K562 (cell line): Measurements from ENCODE around the gene ATOH8. TPM values are rescaled to one million over a fixed set of nuclear protein-coding genes. Genes with fewer than 3 reads are reported as not detected.
A peak's percentile ranks its signal among the peaks of the same experiment; 100 is the strongest.

Experiments
- ATAC-seq: fragments of 200-7000 bp; cut with Tn5 transposase; 3 replicates; pipeline ENCODE4 v1.9.1; 2020; ENCODE audit warnings: moderate library complexity
- BruUV-seq: library from RNA; stranded (reverse); fragments of 400-500 nt; replicated peaks from 2 replicates; lab custom pipeline; 2021; lab: Mats Ljungman, UMichigan
- CTCF ChIA-PET: fragments of 300-600 bp; formaldehyde crosslinking; extraction: SDS; loops from one replicate; lab custom pipeline; 2021; ENCODE audit warnings: low intra/inter-chr PET ratio; lab: Yijun Ruan, JAX
- POLR2A ChIA-PET: fragments of 300-600, 350-650 bp; sonication (Branson Sonifier 250); formaldehyde crosslinking; extraction: SDS; loops from one replicate; lab custom pipeline; 2021; ENCODE audit warnings: antibody characterized with exemption, inconsistent platforms; lab: Yijun Ruan, JAX
- DNase-seq, 4 experiments: peaks; one replicate each; pipeline versions ENCODE4 v3.0.0 to v3.0.0-alpha.2; 2011 to 2018; ENCODE audit warnings: low spot score in 3 of 4, mixed read lengths in 3 of 4; ENCODE audit errors: extremely low read depth in 1 of 4
- FAIRE-seq: peaks from 2 replicates; lab custom pipeline; 2011; peaks lifted over from hg19 to GRCh38; lab: Jason Lieb, UNC
- H2AFZ ChIP-seq: 2 replicates; pipeline ENCODE4 v1.6.0; 2011; ENCODE audit warnings: low read depth, low read length, control low read depth, inconsistent platforms
- H3K27ac ChIP-seq: fragments of 200-600 bp; 3 replicates; pipeline ENCODE4 v1.8.0; 2011; ENCODE audit warnings: low read depth, mild to moderate bottlenecking, control low read depth, inconsistent platforms, low read length, moderate library complexity, mixed read lengths; ENCODE audit errors: extremely low read depth
- H3K27me3 ChIP-seq, 2 experiments: fragments of 300-600 bp in 1 of 2; 2 replicates in 1 of 2; 3 replicates in 1 of 2; pipeline versions ENCODE4 v1.6.0 to v1.8.0; 2011; ENCODE audit warnings: inconsistent platforms in 2 of 2, low read length in 2 of 2, mild to moderate bottlenecking in 1 of 2, mixed read lengths in 1 of 2, moderate library complexity in 1 of 2; ENCODE audit not compliant: control insufficient read depth in 2 of 2, insufficient read depth in 2 of 2
- H3K36me3 ChIP-seq: fragments of 300-600 bp; 3 replicates; pipeline ENCODE4 v1.8.0; 2011; ENCODE audit warnings: mild to moderate bottlenecking, low read length, inconsistent platforms; ENCODE audit not compliant: control insufficient read depth, insufficient read depth
- H3K4me1 ChIP-seq, 2 experiments: fragments of 200-600 bp in 1 of 2; replicated peaks in 1 of 2; 2 replicates in 1 of 2; 3 replicates in 1 of 2; pipeline versions ENCODE4 v1.5.1 to v1.8.0; 2011; ENCODE audit warnings: inconsistent platforms in 2 of 2, low read length in 2 of 2, mild to moderate bottlenecking in 1 of 2, mixed read lengths in 1 of 2, moderate library complexity in 1 of 2; ENCODE audit not compliant: control insufficient read depth in 2 of 2, insufficient read depth in 2 of 2
- H3K4me2 ChIP-seq: 2 replicates; pipeline ENCODE4 v1.6.1; 2011; ENCODE audit warnings: low read length, control low read depth, inconsistent platforms, mixed read lengths; ENCODE audit not compliant: insufficient read depth
- H3K4me3 ChIP-seq: fragments of 200-600 bp; sonication (generic), shearing (Covaris generic); 2 replicates; pipeline ENCODE4 v1.5.1; 2016; ENCODE audit warnings: control low read depth, inconsistent platforms
- H3K79me2 ChIP-seq: fragments of 200-600 bp; 3 replicates; pipeline ENCODE4 v1.8.0; 2011; ENCODE audit warnings: low read length, inconsistent platforms; ENCODE audit not compliant: control insufficient read depth, insufficient read depth
- H3K9ac ChIP-seq, 2 experiments: 2 replicates each; pipeline versions ENCODE4 v1.6.0 to v1.6.1; 2011; ENCODE audit warnings: low read depth in 2 of 2, low read length in 2 of 2, control low read depth in 1 of 2, inconsistent platforms in 1 of 2, mild to moderate bottlenecking in 1 of 2, mixed read lengths in 1 of 2; ENCODE audit not compliant: insufficient read depth in 1 of 2
- H3K9me1 ChIP-seq: one replicate; pipeline ENCODE4 v1.6.0; 2011; ENCODE audit warnings: inconsistent platforms, mild to moderate bottlenecking, low read length, moderate library complexity; ENCODE audit not compliant: control insufficient read depth, insufficient read depth
- H3K9me3 ChIP-seq: replicated peaks from 2 replicates; pipeline ENCODE4 v1.5.1; 2011; ENCODE audit warnings: low read depth, low read length, inconsistent platforms; ENCODE audit not compliant: control insufficient read depth, insufficient read depth
- H4K20me1 ChIP-seq: replicated peaks from 2 replicates; pipeline ENCODE4 v1.6.1; 2011; ENCODE audit warnings: low read length, inconsistent platforms, mixed read lengths; ENCODE audit not compliant: control insufficient read depth, insufficient read depth
- PTTG1 ChIP-seq: fragments of 450-650 bp; IDR thresholded peaks from 2 replicates; pipeline ENCODE4 v1.6.1; 2016; ENCODE audit warnings: low read depth, mild to moderate bottlenecking, missing genetic modification characterization, missing compliant biosample characterization
- RAD21 ChIP-seq, 2 experiments: fragments of 250-450 bp in 1 of 2; fragments of 450-650 bp in 1 of 2; sonication (Bioruptor Pico) in 1 of 2; formaldehyde crosslinking in 1 of 2; IDR thresholded peaks in 1 of 2; conservative IDR thresholded peaks in 1 of 2; 2 replicates each; pipeline versions ENCODE4 v1.4.0 to v1.8.0; 2020 to 2022; ENCODE audit warnings: mild to moderate bottlenecking in 2 of 2, moderate library complexity in 1 of 2
- SMC3 ChIP-seq: conservative IDR thresholded peaks from 2 replicates; pipeline ENCODE4 v1.6.1; 2011; ENCODE audit warnings: low read depth, low read length, improper control_type of control experiment; ENCODE audit not compliant: insufficient read depth
- WGBS: fragments of 100-300 bp; shearing (Covaris generic); methylation state at CpG from one replicate; pipeline ENCODE4 v1.1.6; 2016; ENCODE audit warnings: low coverage, mixed read lengths; ENCODE audit not compliant: insufficient coverage; ENCODE audit errors: missing lambda C conversion rate; 5-methylcytosine and 5-hydroxymethylcytosine counted together
- in situ Hi-C: fragments of 300-500 bp; cut with MboI; formaldehyde crosslinking; loops from 4 replicates; pipeline ENCODE4 v1.15.0; 2018; ENCODE audit warnings: inconsistent platforms, mixed read lengths
- intact Hi-C: fragments of 100-400 bp; cut with micrococcal nuclease; formaldehyde crosslinking; loops from 2 replicates; pipeline ENCODE4 v1.14.2; 2022
- polyA plus RNA-seq, 8 experiments: library from polyadenylated mRNA; depleted of rRNA in 4 of 8; stranded (reverse) in 5 of 8; unstranded in 3 of 8; fragments of >200 nt; fragmentation: Nextera tagmentation in 2 of 8; fragmentation: Illumina TruSeq in 1 of 8; extraction: Ambion mirVana in 2 of 8; extraction: Trizol in 1 of 8; gene quantifications; 2 replicates each; pipeline versions ENCODE4 v1.2.1 to v1.2.3, GENCODE V29; 2011 to 2014; ENCODE audit warnings: inconsistent platforms in 1 of 8, missing spikeins in 1 of 8
- total RNA-seq, 7 experiments: library from RNA; depleted of rRNA in 6 of 7; stranded (reverse); fragments of >200 nt in 6 of 7; fragmentation: Illumina TruSeq in 2 of 7; extraction: Trizol in 2 of 7; gene quantifications; 2 replicates each; pipeline versions ENCODE4 v1.2.1 to v1.2.3, GENCODE V29; 2011 to 2021; ENCODE audit warnings: low replicate concordance in 1 of 7
- TF ChIP-seq, protein P1 (sequence below), 3 experiments: IDR thresholded peaks in 2 of 3; conservative IDR thresholded peaks in 1 of 3; 2 replicates each; pipeline ENCODE4 v1.5.1; 2011 to 2012; ENCODE audit warnings: low read length in 3 of 3, mild to moderate bottlenecking in 3 of 3, control low read depth in 2 of 3, improper control_type of control experiment in 1 of 3, inconsistent platforms in 1 of 3, low read depth in 1 of 3, mixed read lengths in 1 of 3, moderate library complexity in 1 of 3; ENCODE audit not compliant: insufficient read depth in 2 of 3
- TF ChIP-seq, protein P2 (sequence below): fragments of 250-450 bp; sonication (Bioruptor Pico); IDR thresholded peaks from 2 replicates; pipeline ENCODE4 v1.8.0; 2022; ENCODE audit warnings: moderate library complexity, mild to moderate bottlenecking, inconsistent platforms

Gene ATOH8
- total and polyA plus RNA-seq, 9 of the 15 experiments (the other 6 are each of a cell fraction or from before 2014, with no cell fraction given): not detected

DNA sequence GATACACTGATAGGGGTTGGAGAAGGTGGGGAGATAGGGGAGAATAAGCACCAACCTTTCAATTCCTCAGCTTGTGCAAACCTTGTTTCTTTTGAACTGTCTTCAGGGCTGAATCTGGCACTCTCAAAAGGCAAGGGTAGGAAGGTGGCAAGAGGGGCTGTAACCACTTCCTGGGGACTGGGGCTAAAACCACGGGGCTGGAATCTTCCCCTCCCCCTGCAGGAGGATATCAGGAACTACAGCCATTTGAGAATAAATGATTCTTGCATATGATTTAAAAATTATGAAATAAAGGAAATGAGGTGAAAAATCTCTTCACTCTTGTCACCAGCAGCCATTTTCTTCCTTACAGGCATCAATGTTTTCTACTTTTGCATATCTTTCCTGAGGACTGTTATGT, 50.8 kb downstream of the ATOH8 start:
- H2AFZ ChIP-seq: no peak overlapping the region
- in situ Hi-C loops: no loop called here
- 0 out of 2 replicates have a peak, but pooled peaks cover 2% of the 10 kb centered on the region for H3K9me3 ChIP-seq
- H3K4me3 ChIP-seq: no peak overlapping the region
- no peaks in the 10 kb centered on the region for H3K9me1 ChIP-seq
- H4K20me1 ChIP-seq: peaks cover 4% of the 10 kb centered on the region; the same call in 1 of the 2 replicates
- TF ChIP-seq RAD21 (CRISPR knock-in tag; conservative IDR thresholded peaks at IDR 0.05 in 1 of 2, IDR thresholded peaks at IDR 0.05 in 1 of 2) (peak in 1 of 2 experiments; percentile 43; a peak in 2 of 4 replicates), PTTG1 (tag) (no peak), SMC3 (0 out of 2 replicates have a peak, but pooled peaks have one; percentile 26)
- TF ChIP-seq, protein P1, sequence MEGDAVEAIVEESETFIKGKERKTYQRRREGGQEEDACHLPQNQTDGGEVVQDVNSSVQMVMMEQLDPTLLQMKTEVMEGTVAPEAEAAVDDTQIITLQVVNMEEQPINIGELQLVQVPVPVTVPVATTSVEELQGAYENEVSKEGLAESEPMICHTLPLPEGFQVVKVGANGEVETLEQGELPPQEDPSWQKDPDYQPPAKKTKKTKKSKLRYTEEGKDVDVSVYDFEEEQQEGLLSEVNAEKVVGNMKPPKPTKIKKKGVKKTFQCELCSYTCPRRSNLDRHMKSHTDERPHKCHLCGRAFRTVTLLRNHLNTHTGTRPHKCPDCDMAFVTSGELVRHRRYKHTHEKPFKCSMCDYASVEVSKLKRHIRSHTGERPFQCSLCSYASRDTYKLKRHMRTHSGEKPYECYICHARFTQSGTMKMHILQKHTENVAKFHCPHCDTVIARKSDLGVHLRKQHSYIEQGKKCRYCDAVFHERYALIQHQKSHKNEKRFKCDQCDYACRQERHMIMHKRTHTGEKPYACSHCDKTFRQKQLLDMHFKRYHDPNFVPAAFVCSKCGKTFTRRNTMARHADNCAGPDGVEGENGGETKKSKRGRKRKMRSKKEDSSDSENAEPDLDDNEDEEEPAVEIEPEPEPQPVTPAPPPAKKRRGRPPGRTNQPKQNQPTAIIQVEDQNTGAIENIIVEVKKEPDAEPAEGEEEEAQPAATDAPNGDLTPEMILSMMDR (IDR thresholded peaks at IDR 0.05 in 2 of 3, conservative IDR thresholded peaks at IDR 0.05 in 1 of 3; ENCODE audit: insufficient read depth in 2 of 3, low read depth in 1 of 3, low read length in 3 of 3): peak; percentile 55 to 70 (median 67)
- TF ChIP-seq, protein P2, sequence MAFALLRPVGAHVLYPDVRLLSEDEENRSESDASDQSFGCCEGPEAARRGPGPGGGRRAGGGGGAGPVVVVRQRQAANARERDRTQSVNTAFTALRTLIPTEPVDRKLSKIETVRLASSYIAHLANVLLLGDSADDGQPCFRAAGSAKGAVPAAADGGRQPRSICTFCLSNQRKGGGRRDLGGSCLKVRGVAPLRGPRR (CRISPR knock-in tag): no peak
- H3K4me2 ChIP-seq: no peak overlapping the region
- no peak overlapping the region for H3K9ac ChIP-seq
- H3K36me3 ChIP-seq: no peaks in the 10 kb centered on the region
- peaks cover 3 to 8% of the 10 kb centered on the region in 2 experiments; a peak in 3 of 5 replicates for H3K27me3 ChIP-seq
- intact Hi-C loops: loop anchor here (2.0 kb wide), 1 partner anchor 76 kb away; no protein-coding TSS in a partner anchor
- no peaks in the 10 kb centered on the region for H3K4me1 ChIP-seq
- FAIRE-seq (peak; percentile 82), DNase-seq (peak; percentile 29 to 70 (median 66)), ATAC-seq (peak; percentile 74)
- H3K79me2 ChIP-seq: no peaks in the 10 kb centered on the region
- ChIA-PET CTCF (interaction anchor here (0.8 kb wide), 1 partner anchor 75 kb away, joined by 4 read pairs; no protein-coding TSS in a partner anchor), POLR2A (interaction anchor here (0.6 kb wide), 1 partner anchor 189 kb away, joined by 3 read pairs; no protein-coding TSS in a partner anchor)
- no peak overlapping the region for H3K27ac ChIP-seq
- no TSS peak for BruUV-seq
- 0% methylated on average over 1 of the region's 1 CpG for WGBS
